ENCODE data around the gene PTPRK.

Gene PTPRK

GRCh38 chr6:128358244-128358776 lies 162.1 kb downstream of the PTPRK start:
- TF ChIP-seq BACH2 (CRISPR knock-in tag; IDR thresholded peaks at IDR 0.05; ENCODE audit: borderline replicate concordance) (no peak), PATZ1 (CRISPR knock-in tag; IDR thresholded peaks at IDR 0.05; ENCODE audit: borderline replicate concordance) (no peak), ISL1 (CRISPR knock-in tag; IDR thresholded peaks at IDR 0.05) (no peak), ZNF565 (CRISPR knock-in tag; conservative IDR thresholded peaks at IDR 0.05; ENCODE audit: low read depth) (no peak), ZNF70 (CRISPR knock-in tag; IDR thresholded peaks at IDR 0.05) (no peak), OSR1 (CRISPR knock-in tag; IDR thresholded peaks at IDR 0.05) (no peak), ZFP3 (CRISPR knock-in tag; IDR thresholded peaks at IDR 0.05) (no peak), SNAI2 (CRISPR knock-in tag; IDR thresholded peaks at IDR 0.05) (no peak)
- no peak; the same call in 1 of the 3 replicates for ATAC-seq

GRCh38 chr6:128357392-128358130 lies 162.8 kb downstream of the PTPRK start:
- no peak for ATAC-seq
- TF ChIP-seq CREB5 (CRISPR knock-in tag; IDR thresholded peaks at IDR 0.05; ENCODE audit: low read depth) (no peak), ZFP3 (CRISPR knock-in tag; IDR thresholded peaks at IDR 0.05) (no peak), ISL1 (CRISPR knock-in tag; IDR thresholded peaks at IDR 0.05) (no peak), GLIS3 (CRISPR knock-in tag; IDR thresholded peaks at IDR 0.05) (no peak), SNAI2 (CRISPR knock-in tag; IDR thresholded peaks at IDR 0.05) (no peak), ZFP30 (CRISPR knock-in tag; IDR thresholded peaks at IDR 0.05) (no peak), ZC3H10 (CRISPR knock-in tag; IDR thresholded peaks at IDR 0.05) (no peak), TSHZ2 (CRISPR knock-in tag; IDR thresholded peaks at IDR 0.05) (no peak)

GRCh38 chr6:128352366-128352765 lies 168.0 kb downstream of the PTPRK start:
- no peak for ATAC-seq
- TF ChIP-seq ESRRG (CRISPR knock-in tag; IDR thresholded peaks at IDR 0.05) (no peak), OSR1 (CRISPR knock-in tag; IDR thresholded peaks at IDR 0.05) (no peak), CSDC2 (CRISPR knock-in tag; IDR thresholded peaks at IDR 0.05) (no peak), ISL1 (CRISPR knock-in tag; IDR thresholded peaks at IDR 0.05) (no peak), TCF4 (CRISPR knock-in tag; IDR thresholded peaks at IDR 0.05; ENCODE audit: borderline replicate concordance) (no peak), POU6F1 (CRISPR knock-in tag; IDR thresholded peaks at IDR 0.05; ENCODE audit: borderline replicate concordance, low read depth) (no peak), ARNTL (CRISPR knock-in tag; IDR thresholded peaks at IDR 0.05; ENCODE audit: borderline replicate concordance, low read depth) (no peak), GLIS3 (CRISPR knock-in tag; IDR thresholded peaks at IDR 0.05) (no peak)

- TF ChIP-seq SNAI2 (CRISPR knock-in tag; IDR thresholded peaks at IDR 0.05) (no peak), CSDC2 (CRISPR knock-in tag; IDR thresholded peaks at IDR 0.05) (no peak), ZFP30 (CRISPR knock-in tag; IDR thresholded peaks at IDR 0.05) (no peak), RARB (CRISPR knock-in tag; IDR thresholded peaks at IDR 0.05) (no peak), ZFP3 (CRISPR knock-in tag; IDR thresholded peaks at IDR 0.05) (no peak), TCF4 (CRISPR knock-in tag; IDR thresholded peaks at IDR 0.05; ENCODE audit: borderline replicate concordance) (no peak), ARNTL (CRISPR knock-in tag; IDR thresholded peaks at IDR 0.05; ENCODE audit: borderline replicate concordance, low read depth) (no peak), ESRRG (CRISPR knock-in tag; IDR thresholded peaks at IDR 0.05) (no peak), ZC3H10 (CRISPR knock-in tag; IDR thresholded peaks at IDR 0.05) (no peak), ZNF565 (CRISPR knock-in tag; conservative IDR thresholded peaks at IDR 0.05; ENCODE audit: low read depth) (no peak)
- ATAC-seq = peak; percentile 25; the same call in 2 of the 3 replicates
These were observed 169.2 kb downstream of the PTPRK start for GRCh38 chr6:128351255-128351514.

Measured in SK-N-SH treated with all-trans-retinoic acid at 6 μM for 48 hours (cell line).